ENCODE measurements around the gene TM4SF4.

The TM4SF4 gene

DNA sequence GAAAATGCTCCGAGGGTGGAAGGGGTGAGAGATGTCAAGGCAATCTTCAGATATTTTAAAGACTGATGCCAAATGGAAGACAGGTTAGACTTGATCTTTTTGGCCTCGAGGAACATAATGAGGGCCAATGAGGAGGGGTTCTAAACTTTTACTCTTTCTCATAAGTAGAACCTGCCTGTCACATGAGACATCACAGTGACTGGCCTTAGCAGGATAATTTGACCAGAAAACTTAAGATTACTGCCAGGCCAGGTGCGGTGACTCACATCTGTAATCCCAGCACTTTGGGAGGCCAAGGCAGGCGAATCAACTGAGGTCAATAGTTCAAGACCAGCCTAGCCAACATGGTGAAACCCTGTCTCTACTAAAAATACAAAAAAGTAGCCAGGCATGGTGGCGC is 12.2 kb downstream of the TM4SF4 start:
- DNase-seq (ENCODE audit: low read depth) = no peak

DNA sequence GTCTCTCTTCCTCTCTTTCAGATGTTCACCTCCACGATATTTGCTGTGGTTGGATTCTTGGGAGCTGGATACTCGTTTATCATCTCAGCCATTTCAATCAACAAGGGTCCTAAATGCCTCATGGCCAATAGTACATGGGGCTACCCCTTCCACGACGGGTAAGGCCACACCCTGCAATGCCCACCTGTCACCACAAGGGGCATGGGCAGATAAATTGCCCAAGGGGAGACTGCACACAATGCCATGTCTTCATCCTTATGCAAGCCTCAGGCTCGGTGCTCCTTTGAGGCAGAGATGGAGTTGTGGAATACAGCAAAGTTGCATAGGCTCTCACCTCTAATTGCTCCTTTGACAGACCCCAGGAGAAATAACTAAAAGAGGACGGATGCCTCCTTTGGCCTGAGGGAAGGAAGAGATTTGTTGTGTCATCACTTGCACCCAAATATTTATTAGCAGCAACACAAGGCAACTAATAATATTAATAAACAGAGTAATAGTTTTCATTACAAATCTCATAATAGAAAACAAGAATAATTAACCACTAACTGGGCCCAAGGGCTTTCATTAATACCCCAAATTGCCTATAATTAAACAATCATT is 13.2 kb downstream of the TM4SF4 start:
- DNase-seq (ENCODE audit: low read depth) = no peak

DNA sequence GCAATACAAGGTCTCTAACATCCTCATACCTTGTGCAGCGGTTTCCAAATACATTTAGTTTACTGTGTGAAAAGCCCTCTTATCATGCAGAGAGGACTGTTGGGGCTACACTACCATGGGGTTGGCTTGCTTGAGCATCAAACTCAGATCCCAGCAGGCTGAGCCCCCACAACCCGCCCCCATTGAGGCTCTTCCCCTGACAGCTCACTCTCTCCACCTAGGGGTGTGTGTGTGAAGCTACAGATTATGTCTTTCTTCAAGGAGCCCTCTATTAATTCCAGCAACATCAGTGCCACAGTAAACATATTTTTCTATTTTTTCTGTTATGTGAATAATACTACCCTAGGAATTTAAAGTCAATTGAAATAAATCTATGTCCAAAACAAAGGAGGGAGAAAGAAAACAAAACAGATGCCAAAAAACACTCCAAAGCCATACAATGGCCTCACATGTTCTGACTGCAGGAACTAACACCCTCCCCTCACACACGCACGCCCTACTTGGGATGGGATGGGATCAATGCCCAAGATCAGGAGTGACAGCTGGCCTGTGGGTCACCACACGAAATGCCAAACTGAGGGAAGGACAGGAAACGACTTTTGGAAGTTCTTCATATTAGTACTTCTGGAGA is 14.7 kb downstream of the TM4SF4 start:
- DNase-seq (ENCODE audit: low read depth) = no peak

DNA sequence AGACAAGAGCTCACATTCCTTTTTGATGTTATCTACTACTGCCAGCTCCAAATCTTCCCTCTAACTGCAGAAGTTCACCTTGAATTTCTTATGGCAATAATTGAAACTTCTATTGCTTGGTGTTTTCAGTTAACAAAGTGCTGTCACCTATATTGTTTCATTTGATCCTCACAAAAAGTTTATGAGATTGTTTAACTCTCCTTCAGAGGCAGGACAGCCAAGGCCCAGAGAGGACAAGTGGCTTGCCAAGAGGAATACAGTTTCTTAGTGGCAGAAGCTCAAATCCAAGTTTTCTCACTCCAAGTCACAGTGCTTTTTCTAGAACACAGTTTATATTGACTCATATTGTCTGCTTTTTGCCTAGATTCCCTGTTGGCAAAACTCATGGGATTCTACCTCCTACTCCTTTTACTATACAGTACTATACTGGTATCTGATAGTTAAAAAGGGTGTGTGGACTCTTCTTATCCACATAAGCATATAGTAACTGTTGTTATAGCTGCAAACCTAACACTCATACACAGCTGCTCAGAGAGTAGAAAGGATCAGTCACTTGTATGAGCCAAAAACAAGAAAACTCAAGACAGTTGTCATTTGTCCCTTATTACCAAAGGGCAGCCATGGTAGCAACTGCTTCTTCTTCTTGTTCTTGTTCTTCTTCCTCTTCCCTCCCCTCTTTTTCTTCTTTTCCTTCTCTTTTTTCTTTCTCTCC is 15.9 kb downstream of the TM4SF4 start:
- DNase-seq (ENCODE audit: low read depth) = no peak

DNA sequence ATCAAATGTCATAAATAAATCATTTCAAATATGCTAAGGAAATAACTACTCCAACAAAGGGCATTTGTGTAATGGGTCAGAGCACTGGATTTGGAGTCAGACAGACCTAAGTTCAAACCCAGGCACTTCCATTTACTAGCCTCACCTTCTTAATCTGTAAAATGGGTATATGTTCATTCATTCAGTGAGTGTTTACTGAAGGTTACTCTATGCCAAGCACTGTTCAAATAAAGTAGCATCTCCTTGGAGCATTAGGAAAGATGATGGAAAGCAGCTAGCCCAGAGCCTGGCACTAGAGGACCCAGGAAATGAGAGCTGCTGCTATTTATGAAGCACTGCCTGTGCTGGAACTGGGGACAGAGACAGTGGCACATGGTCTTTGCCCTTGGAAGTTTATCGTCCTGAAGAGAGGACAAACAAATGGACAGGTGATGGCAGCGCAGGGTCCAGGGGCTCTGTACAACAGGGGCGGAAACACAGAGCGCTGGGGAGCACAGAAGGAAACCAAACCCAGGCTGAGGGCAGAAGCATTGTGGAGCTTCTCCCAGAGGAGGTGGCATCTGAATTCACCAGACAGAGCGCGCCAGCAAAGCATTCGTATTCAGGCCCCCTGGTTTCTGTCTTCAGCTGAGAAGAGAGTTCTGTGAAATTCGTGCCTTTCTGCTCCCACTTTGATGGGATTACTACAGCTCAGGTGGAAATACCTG is 19.0 kb downstream of the TM4SF4 start:
- no peak for DNase-seq (ENCODE audit: low read depth)

DNA sequence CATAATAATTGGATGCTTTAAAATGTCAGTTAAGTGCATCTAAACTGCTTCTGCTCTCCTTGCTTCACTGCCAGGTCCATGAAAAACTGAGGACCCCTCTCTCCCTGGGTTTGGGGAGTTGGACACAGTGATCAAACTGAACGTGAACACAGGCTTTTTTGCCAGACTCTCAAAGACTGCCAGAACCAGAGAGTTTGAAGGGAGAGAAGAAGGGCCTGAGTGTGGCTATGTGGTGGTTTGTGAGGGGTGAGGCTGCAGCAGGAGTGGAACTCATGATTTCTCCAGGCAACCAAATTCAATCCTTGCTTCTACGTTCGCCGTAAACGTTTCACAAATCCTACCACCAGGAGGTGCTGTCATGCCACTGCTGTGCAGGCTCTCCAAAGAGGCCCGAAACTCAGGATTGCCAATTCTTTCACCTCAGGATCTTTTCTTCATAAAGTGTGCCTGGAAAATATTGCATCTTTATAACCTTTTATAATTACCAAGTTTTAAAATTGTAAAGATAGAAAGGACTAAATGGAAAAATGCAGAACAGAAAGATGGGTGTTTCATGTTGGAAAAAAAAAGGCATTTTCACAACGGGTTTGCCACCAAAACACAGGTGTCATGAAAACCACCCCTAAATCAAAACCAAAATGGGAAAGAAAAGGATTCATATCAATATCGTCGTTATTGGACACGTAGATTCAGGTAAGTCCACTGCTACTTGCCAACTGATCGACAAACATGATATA is 19.7 kb downstream of the TM4SF4 start:
- DNase-seq (ENCODE audit: low read depth) = no peak

DNA sequence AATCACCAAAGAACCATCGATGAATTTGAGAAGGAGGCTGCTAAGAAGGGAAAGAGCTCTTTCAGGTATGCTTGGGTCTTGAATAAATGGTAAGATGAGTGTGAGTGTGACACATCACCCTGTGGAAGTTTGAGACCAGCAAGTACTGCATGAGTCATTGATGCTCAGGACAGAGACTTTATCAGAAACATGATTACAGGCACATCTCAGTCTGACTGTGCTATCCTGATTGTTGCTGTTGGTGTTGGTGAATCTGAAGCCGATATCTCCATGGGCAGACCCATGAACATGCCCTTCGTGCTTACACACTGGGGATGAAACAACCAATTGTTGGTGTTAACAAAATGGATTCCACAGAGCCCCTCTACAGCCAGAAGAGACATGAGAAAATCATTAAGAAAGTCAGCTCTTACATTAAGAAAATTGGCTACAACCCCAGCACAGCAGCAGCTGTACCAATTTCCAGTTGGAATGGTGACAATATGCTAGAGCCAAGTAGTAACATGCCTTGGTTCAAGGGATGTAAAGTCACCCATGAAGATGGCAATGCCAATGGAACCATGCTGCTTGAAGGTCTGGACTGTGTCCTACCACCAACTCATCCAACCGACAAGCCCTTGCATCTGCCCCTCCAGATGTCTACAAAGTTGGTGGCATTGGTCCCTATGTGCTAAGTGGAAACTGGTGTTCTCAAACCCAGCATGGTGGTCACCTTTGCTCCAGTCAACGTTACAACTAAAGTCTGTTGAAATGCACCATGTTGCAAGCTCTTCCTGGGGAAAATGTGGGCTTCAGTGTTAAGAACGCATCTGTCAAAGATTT is 20.5 kb downstream of the TM4SF4 start:
- peak; percentile 69 for DNase-seq (ENCODE audit: low read depth)

DNA sequence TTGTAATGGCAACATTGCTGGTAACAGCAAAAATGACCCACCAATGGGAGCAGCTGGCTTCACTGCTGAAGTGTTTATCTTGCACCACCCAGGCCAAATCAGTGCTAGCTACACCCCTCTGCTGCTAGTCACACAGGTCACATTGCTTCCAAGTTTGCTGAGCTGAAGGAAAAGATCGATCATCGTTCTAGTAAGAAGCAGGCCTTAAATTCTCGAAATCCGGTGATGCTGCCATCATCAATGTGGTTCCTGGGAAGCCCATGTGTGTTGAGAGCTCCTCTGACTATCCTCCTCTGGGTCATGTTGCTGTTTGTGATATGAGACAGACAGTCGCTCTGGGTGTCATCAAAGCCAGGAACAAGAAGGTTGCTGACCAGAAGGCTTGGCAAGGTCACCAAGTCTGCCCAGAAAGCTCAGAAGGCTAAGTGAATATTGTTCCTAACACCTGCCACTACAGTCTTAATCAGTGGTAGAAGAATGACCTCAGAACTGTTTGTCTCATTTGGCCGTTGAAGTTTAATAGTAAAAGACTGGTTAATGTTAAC is 21.2 kb downstream of the TM4SF4 start:
- DNase-seq (ENCODE audit: low read depth) = no peak

DNA sequence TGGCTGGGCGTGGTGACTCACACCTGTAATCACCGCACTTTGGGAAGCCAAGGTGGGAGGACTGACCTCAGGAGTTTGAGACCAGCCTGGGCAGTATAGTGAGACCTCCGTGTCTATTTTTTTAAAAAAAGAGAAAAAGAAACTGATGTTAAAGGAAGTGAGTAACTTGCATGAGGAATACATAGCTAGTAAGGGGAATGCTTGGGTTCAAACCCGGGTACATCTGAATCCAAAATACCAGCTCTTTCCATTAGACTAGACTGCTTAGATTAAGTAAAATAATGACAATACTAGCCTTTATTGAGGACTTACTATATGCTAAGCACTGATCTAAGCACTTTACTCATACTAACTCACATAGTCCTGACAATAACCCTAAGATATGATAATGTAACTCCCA is 22.4 kb downstream of the TM4SF4 start:
- DNase-seq (ENCODE audit: low read depth) = no peak

DNA sequence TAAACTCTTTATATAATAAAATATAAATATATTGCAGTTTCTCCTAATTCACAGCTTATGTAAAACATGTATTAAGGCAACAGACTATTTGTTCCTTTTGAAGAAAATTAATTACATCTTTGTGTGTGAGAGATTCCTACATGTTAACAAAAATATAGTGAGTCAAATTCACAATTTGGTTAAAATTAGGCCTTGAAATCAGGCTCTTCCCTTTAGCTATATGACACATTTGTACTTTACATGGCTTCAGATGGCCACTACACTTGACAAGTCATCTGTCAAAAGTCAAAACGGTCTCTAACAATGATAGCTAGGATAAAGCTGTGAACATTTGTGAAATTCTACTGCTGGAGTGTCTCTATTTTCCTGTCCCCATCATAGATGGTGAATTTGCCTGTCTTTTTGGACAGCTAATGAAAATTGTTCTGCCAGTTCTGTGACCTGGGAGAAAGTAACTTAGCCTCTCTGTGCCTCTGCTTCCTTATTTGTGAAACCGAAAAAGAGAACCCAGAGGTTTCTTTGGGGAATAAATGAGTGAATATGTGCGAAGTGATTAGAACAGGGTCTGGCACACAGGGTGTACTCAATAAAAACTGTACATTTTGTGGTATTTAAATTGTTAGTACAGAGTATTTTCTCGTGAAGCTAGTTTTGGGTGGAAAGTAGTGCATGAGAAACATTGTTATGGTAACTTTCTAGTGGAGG is 23.6 kb downstream of the TM4SF4 start:
- no peak for DNase-seq (ENCODE audit: low read depth)

DNA sequence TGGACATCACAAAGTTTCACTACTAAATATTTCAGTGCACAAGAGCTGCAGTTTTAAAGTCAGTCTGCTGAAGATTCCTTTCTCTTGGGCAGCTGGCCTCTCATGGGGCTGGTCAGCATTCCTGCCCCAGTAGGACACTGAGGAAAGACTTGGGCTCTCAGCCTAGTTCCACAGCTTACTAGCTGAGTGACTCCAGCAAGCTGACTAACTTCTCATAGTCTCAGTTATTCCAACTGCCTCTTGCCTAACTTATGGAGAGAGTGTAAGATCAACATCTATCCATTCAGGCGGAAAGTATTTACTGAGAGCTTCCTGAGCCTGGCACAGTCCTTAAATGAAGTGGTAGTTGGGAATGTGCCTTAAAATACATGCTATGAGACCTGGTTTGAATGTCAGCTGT is 27.0 kb downstream of the TM4SF4 start:
- DNase-seq (ENCODE audit: low read depth) = peak; percentile 83

DNA sequence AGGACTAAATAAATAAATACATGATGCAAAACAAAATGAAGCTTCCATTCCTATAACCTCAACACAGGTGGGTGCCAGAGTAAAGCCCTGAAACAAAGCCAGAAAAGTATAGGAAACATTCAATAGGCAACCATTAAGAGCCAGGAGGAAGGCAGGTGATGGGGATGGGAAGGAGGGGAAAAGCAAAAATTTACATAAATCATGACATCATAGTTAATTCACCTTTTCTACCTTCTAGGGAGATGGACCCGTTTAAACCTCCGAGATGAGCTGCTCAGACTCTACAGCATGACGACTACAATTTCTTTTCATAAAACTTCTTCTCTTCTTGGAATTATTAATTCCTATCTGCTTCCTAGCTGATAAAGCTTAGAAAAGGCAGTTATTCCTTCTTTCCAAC is 27.9 kb downstream of the TM4SF4 start:
- no peak for DNase-seq (ENCODE audit: low read depth)

DNA sequence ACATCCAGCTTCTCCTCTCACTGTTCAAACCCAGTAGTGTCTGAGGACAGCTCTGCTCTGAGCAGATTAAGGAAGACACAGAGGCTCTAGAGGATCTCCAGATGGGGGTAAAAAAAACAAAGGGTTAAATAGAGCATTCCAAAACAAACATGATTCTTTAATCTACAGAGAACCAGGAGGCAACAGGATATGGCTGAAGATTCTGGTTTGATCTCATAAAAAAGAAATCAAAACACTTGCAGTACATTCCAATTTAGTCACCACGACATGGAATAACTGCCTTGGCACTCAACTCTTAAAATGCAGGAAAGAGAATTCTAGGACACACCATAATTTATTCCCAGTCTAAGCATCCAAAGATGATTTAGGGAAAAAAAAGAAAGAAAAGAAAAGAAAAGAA is 32.0 kb downstream of the TM4SF4 start:
- no peak for DNase-seq (ENCODE audit: low read depth)

DNA sequence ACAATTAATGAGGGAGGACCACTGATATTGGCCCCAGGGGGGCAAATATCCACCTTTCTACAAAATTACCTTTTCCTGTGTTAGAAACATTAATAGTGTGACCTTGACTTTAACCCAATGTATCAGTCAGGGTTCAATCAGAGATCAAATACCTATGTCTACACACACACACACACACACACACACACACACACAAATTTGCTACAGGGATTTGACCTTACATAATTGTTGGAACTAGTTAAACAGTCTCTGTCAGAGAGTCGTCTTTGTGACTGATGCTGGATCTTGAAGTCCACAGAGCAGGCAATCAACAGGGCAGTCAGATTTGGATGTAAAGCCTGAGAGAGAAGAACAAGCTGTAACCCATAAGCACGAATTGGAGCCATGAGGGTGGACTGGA is 32.5 kb downstream of the TM4SF4 start:
- DNase-seq (ENCODE audit: low read depth) = no peak

DNA sequence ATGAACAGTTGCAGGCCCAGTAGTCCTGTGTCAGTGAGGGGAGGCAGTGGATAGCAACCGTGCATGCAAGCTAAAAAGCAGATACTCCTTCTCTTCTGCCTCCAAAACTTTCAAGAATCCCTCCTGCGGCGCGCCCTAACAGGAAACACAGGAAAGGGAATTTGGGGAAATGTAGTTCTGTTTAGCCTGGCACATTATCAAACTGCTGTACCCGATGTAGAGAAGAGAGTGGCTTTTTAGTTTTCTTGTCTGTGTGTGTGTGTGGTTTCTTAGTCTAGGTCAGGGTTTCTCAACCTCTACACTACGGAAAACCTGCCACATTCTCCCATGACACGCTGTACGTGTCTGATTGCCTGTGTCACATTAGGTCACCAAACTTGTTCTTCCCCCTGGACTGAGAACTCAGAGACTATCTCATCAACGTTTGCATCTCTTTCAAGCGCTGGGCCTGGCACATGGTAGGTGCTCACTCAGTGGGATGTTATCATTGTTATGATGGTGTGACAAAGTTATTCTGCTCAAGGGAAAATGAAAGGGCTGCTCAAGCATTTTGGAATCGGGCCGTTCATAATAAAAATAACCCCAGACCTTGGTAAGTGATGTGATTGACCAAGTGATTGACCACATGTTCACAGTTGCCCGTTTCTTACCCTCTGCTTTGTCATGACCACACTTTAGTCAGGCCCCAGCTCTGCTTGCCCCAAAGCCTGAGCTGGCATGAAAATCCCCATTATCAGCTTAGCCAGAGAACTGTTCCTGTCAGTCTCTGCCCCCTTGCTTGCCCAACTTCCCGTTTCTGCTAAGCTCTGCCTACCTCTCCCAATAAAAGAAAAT is 33.2 kb downstream of the TM4SF4 start:
- DNase-seq (ENCODE audit: low read depth) = no peak

DNA sequence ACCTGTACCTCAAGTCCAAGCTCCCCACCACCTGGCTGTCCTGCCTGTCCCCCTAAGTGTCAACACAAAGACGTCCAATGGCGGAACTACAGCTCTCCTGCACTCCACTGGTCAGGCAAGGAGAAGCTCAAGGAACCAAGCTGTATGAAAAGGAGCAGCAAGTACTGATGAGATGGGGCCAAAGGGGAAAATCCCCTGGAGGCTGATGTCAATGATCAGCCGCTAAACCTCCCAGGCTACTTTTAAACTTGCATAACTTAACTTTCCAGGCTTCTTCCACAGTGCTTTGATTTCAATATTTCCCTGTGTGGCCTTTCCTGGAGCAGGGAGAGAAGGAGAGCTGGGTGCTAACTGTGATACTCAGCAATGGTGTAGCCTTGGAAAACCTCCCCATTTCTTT is 35.0 kb downstream of the TM4SF4 start:
- DNase-seq (ENCODE audit: low read depth) = no peak

DNA sequence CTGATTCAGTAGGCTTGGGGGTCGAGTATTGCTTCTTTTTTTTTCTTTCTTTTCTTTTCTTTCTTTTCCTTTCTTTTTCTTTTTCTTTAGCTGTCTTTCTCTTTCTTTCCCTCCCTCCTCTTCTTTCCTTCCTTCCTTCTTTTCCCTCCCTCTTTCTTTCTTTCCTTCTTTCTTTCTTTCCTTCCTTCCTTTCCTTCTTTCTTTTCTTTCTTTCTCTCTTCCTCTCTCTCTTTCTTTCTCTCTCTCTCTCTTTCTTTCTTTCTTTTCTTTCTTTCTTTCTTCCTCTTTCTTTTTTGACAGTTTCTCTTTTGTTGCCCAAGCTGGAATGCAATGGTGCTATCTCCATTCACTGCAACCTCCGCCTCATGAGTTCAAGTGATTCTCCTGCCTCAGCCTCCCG is 36.0 kb downstream of the TM4SF4 start:
- no peak for DNase-seq (ENCODE audit: low read depth)

DNA sequence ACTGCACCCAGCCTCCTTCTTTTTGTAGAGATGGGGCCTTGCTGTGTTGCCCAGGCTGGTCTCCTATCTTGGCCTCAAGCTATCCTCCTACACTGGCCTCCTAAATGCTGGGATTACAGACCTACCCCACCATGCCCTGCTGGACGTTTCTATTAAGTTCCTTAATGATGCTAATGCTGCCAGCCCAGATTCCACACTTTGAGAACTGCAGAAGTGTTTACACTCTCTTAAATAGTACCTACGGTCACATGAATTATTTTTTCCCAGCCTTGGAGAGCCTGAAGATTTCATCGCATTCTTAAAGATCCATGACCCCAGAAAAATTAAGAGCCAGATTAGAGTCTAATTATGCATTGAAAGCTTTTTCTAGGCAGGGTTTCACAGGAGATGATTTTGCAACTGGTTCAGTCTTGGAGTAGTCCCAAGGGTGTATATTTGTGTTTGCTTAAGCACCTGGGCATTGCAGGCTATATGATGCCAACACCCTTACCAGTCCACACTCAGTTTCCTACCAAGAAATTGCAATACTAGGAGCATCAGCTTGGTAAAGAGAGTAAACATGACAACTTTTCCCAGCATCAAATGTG is 36.6 kb downstream of the TM4SF4 start:
- no peak for DNase-seq (ENCODE audit: low read depth)

DNA sequence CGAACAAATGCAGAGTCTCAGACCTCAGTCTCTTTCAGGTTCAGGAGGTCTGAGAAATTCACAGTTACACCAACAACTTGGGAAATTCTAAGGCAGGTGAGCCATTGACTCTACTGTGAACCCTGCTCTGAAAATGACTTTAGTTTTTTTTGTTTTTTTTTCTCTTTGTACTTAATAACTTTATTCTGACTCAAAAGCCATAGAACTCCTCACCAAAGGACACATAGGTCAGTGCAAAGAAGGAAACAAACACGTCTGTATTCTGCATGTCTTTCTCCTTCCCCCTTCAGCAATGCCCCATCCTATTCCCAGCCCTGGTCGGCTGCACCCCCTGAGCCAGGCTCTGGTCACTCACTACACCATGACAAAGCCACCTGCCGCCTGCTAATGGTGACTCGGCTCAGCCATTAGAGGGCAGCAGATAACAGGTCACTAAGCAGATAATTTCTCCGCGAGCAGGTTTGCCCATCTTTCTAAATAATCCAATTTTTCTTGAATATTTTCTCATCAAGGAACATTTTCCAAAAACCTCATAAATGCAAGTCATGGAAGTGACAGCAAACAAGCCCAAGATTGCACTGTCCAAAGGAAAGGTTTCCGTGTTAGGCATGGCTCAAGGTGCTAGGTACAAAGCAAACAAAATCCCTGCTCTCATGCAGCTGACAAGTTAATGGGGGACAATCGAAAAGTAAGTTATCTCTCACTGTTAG is 37.7 kb downstream of the TM4SF4 start:
- no peak for DNase-seq (ENCODE audit: low read depth)

All from HS-5 (cell line).